Mucosa of stomach (tissue), 1 donor: Measurements from ENCODE around the gene MRPL12.
"Not testable (repeated sequence)": the region's sequence is repeated elsewhere in the genome, so short reads cannot be mapped to it uniquely, and the experiment has no call there.

Experiments
- H3K27me3 ChIP-seq: one replicate; pipeline ENCODE4 v1.7.0; 2013; ENCODE audit warnings: mild to moderate bottlenecking, low read length; ENCODE audit not compliant: control insufficient read depth, insufficient read depth
- H3K36me3 ChIP-seq: one replicate; pipeline ENCODE4 v1.7.0; 2013; ENCODE audit warnings: low read length; ENCODE audit not compliant: control insufficient read depth, insufficient read depth
- H3K4me1 ChIP-seq: one replicate; pipeline ENCODE4 v1.7.0; 2013; ENCODE audit warnings: mild to moderate bottlenecking, low read length; ENCODE audit not compliant: control insufficient read depth, insufficient read depth
- H3K4me3 ChIP-seq: one replicate; pipeline ENCODE4 v1.7.0; 2013; ENCODE audit warnings: low read length
- H3K9ac ChIP-seq: one replicate; pipeline ENCODE4 v1.7.0; 2013; ENCODE audit warnings: mild to moderate bottlenecking, low read length, moderate library complexity
- H3K9me3 ChIP-seq: one replicate; pipeline ENCODE4 v1.7.0; 2013; ENCODE audit warnings: mild to moderate bottlenecking, low read length, moderate library complexity; ENCODE audit not compliant: control insufficient read depth
- donor health status: Pancreatic carcinoma.

The MRPL12 gene

GRCh38 chr17:81667754-81668153 lies 35.4 kb upstream of the MRPL12 start:
- peaks cover 7% of the 10 kb centered on the region for H3K36me3 ChIP-seq
- no peak overlapping the region for H3K4me3 ChIP-seq
- H3K4me1 ChIP-seq, result peaks cover 19% of the 10 kb centered on the region
- H3K9me3 ChIP-seq, result no peaks in the 10 kb centered on the region
- H3K27me3 ChIP-seq, result no peaks in the 10 kb centered on the region
- no peak overlapping the region for H3K9ac ChIP-seq

GRCh38 chr17:81672504-81672903 lies 30.7 kb upstream of the MRPL12 start:
- Histone ChIP-seq H3K4me3 (no peak overlapping the region), H3K36me3 (peaks cover 7% of the 10 kb centered on the region), H3K9ac (no peak overlapping the region)

GRCh38 chr17:81672954-81673353 lies 30.2 kb upstream of the MRPL12 start:
- Histone ChIP-seq H3K4me3 (no peak overlapping the region), H3K36me3 (peaks cover 7% of the 10 kb centered on the region), H3K4me1 (peaks cover 1% of the 10 kb centered on the region), H3K9me3 (no peaks in the 10 kb centered on the region), H3K27me3 (no peaks in the 10 kb centered on the region), H3K9ac (no peak overlapping the region)

More at GRCh38 chr17:81672504-81672903, 30.7 kb upstream of the MRPL12 start:
- no peaks in the 10 kb centered on the region for H3K27me3 ChIP-seq
- H3K4me1 ChIP-seq, result peaks cover 5% of the 10 kb centered on the region
- H3K9me3 ChIP-seq, result no peaks in the 10 kb centered on the region

- H3K9ac ChIP-seq, result no peak overlapping the region
- no peaks in the 10 kb centered on the region for H3K9me3 ChIP-seq
- H3K27me3 ChIP-seq, result no peaks in the 10 kb centered on the region
- peaks cover 7% of the 10 kb centered on the region for H3K36me3 ChIP-seq
- H3K4me3 ChIP-seq, result no peak overlapping the region
- no peaks in the 10 kb centered on the region for H3K4me1 ChIP-seq
These were observed 29.5 kb upstream of the MRPL12 start for GRCh38 chr17:81673561-81674258.

GRCh38 chr17:81675515-81676221 lies 27.5 kb upstream of the MRPL12 start:
- not testable (repeated sequence) for H3K9ac ChIP-seq

GRCh38 chr17:81676906-81677305 lies 26.3 kb upstream of the MRPL12 start:
- Histone ChIP-seq H3K27me3 (no peaks in the 10 kb centered on the region), H3K4me1 (no peaks in the 10 kb centered on the region), H3K9me3 (no peaks in the 10 kb centered on the region), H3K4me3 (no peak overlapping the region), H3K36me3 (peaks cover 3% of the 10 kb centered on the region), H3K9ac (no peak overlapping the region)

More at GRCh38 chr17:81675515-81676221, 27.5 kb upstream of the MRPL12 start:
- H3K27me3 ChIP-seq, H3K4me3 ChIP-seq, H3K9me3 ChIP-seq, H3K4me1 ChIP-seq, H3K36me3 ChIP-seq: not testable (repeated sequence)

- Histone ChIP-seq H3K4me1 (peaks cover 8% of the 10 kb centered on the region), H3K36me3 (no peaks in the 10 kb centered on the region), H3K9ac (no peak overlapping the region)
These were observed 23.0 kb upstream of the MRPL12 start for GRCh38 chr17:81680150-81680549.

GRCh38 chr17:81681672-81682071 lies 21.5 kb upstream of the MRPL12 start:
- peaks cover 14% of the 10 kb centered on the region for H3K4me1 ChIP-seq
- no peaks in the 10 kb centered on the region for H3K36me3 ChIP-seq
- no peaks in the 10 kb centered on the region for H3K27me3 ChIP-seq
- no peak overlapping the region for H3K9ac ChIP-seq
- H3K4me3 ChIP-seq, result no peak overlapping the region
- no peaks in the 10 kb centered on the region for H3K9me3 ChIP-seq

More at GRCh38 chr17:81680150-81680549, 23.0 kb upstream of the MRPL12 start:
- Histone ChIP-seq H3K9me3 (no peaks in the 10 kb centered on the region), H3K4me3 (no peak overlapping the region), H3K27me3 (no peaks in the 10 kb centered on the region)

- H3K4me1 ChIP-seq, result peaks cover 14% of the 10 kb centered on the region
- no peaks in the 10 kb centered on the region for H3K27me3 ChIP-seq
- H3K9me3 ChIP-seq, result no peaks in the 10 kb centered on the region
- H3K9ac ChIP-seq, result peak overlapping the region; percentile 87
- peak overlapping the region; percentile 87 for H3K4me3 ChIP-seq
- H3K36me3 ChIP-seq, result no peaks in the 10 kb centered on the region
These were observed 20.5 kb upstream of the MRPL12 start for GRCh38 chr17:81682565-81683207.

- H3K4me1 ChIP-seq, result peaks cover 14% of the 10 kb centered on the region
- no peaks in the 10 kb centered on the region for H3K9me3 ChIP-seq
- H3K36me3 ChIP-seq, result no peaks in the 10 kb centered on the region
- H3K27me3 ChIP-seq, result no peaks in the 10 kb centered on the region
- H3K4me3 ChIP-seq, result peak overlapping the region; percentile 87
- H3K9ac ChIP-seq, result peak overlapping the region; percentile 87
These were observed 20.0 kb upstream of the MRPL12 start for GRCh38 chr17:81683208-81683583.

- H3K27me3 ChIP-seq, result no peaks in the 10 kb centered on the region
- H3K4me1 ChIP-seq, result peaks cover 14% of the 10 kb centered on the region
- no peaks in the 10 kb centered on the region for H3K9me3 ChIP-seq
- no peaks in the 10 kb centered on the region for H3K36me3 ChIP-seq
- H3K4me3 ChIP-seq, result peak within 1 kb of the TSS; percentile 87
- peak within 1 kb of the TSS; percentile 87 for H3K9ac ChIP-seq
These were observed 19.4 kb upstream of the MRPL12 start, which contains the start of the genes ARL16 and HGS for GRCh38 chr17:81683584-81684441. Gene ARL16 (minus strand): TSS chr17:81683797. CDS start chr17:81683753, 44 bp downstream. Gene HGS (plus strand): TSS chr17:81684011. CDS start chr17:81684067, 56 bp downstream.
